G401.6 (cell line): ENCODE measurements around the gene FGGY.

Experiments
- FAIRE-seq: peaks from 2 replicates; lab custom pipeline; 2012; peaks lifted over from hg19 to GRCh38; lab: Jason Lieb, UNC

The FGGY gene

DNA sequence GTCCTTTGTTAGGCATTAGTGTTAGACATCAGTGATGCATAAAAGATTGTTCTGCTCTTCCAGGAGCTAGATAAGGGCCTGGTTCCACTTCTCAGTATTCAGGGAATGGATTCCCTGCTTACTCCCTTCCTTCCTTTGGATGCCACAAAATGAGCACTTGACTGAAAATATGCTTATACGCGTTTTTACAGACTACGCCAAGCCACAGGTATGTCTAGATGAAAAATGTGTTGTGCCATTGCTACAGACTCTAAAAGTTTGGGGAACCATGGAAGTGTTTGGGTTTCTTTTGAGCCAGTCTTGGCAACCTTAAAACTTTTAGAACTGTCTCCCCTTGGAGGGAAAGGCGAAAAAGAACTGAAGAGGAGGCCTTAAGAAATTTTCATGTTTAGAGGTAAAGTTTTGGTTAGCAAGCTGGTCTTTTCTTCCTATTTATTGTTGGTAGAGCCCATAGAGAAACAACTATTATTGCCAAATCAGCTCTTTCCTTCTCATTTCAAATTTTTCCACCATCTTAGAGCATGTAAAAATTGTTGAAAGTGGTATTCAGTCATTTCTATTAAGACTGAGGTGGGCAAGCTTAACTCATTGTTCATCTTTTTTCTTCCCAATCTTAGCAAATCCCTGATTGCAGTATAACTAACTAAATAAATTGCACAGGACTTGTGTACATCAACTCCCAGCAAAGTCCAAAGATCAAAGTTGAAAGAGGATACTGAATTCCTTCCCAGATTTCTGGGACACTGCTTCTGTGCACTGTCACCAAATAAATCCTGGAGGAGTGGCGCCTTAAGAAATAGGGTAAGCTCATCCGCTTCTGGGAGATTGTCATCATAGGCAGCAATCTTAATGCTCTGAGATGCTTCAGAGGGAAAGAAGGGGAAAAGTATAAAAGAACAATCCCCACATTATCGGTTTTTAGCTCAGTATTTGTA is 18.9 kb downstream of the FGGY start:
- FAIRE-seq = no peak

DNA sequence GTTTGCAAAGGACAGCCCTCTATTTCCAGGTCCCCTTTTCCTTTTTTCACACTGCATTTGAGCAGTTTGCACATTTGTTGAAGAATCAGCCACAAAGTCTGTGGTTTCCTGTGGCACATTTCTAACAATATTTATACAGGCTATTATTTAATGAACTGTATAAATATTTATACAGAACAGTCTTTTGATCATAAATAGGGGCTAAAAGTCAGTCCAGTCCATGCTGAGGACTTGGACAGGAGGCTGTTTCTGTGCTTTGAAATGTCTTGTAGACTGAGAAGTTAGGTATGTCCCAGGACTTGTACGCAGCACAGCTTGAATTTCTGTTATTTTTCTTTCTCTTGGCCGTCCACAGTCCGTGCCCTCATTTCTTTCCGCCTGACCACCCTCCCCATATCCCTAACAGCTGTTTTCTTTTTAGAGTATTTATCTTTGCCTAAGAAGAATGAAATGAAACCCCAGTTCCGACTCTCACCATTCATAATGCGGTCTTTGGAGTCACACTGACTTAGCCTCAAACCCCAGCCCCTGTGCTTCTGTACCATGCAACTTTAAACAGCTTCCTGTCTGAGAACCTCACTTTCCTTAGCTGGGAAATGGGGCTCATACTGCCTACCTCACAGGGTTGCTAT is 19.7 kb downstream of the FGGY start:
- no peak for FAIRE-seq

DNA sequence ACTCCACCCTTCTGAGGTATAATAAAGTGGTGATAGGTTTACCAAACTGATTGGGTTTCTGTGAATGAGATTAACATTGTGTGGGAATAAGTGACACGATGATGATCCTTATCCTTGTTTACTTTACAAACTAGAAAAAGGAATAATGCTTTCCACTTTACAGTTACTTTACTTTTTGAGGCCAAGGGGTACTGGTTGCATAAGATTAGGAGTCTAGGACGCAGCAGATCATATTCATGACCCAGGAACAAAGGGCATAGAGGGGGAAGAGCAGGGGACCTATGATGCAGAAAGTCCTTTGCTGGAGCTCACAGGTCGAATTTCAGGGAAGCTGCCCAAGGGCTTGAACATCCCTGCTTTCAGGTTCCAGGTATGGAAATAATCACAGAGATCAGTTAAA is 20.4 kb downstream of the FGGY start:
- FAIRE-seq = no peak

DNA sequence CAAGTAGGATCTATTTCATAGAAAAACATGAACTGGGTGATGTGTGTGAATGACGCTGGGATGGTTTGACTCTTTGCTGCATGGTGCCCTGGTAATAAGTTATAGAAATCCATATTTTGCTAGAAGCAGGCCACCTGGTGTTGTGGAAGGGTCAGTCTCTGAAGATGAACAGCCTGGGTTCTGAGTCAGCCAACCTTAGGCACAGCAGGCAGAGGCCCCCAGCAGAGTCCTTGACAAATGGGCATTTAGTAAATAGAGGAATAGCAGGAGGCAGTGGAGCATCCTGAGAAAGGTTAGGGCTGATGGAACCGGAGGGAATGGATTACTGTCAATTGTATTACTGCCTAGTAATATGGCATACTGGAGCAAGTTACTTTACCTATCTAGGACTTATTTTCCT is 20.9 kb downstream of the FGGY start:
- FAIRE-seq = no peak

DNA sequence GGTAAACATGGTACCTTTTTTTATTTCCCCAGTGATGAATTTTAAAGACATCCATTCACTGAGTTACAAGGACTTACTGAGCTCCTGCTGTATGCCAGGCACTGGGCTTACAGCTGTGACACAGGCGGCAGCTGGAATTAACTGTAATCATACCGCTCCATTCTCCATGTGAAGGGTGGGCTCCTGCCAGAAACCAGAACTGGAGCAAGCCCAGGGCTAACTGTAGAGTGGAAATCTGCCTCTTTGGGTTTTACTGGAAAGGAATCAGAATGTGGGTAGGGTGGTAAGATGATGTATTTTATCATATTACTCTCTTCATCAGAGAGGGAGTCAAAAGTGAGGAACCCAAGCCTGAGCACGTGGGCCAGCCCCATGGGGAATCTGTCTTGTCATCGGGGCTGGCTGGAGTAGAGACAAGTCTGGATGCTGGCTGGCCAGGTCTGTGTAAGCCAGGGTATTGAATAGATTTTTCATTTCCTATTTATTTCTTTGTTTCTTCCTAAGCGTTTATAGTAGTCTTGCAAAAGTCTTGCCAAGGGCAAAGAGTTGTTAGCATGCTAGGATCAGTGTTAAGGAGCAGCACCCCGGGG is 21.5 kb downstream of the FGGY start:
- FAIRE-seq = no peak

DNA sequence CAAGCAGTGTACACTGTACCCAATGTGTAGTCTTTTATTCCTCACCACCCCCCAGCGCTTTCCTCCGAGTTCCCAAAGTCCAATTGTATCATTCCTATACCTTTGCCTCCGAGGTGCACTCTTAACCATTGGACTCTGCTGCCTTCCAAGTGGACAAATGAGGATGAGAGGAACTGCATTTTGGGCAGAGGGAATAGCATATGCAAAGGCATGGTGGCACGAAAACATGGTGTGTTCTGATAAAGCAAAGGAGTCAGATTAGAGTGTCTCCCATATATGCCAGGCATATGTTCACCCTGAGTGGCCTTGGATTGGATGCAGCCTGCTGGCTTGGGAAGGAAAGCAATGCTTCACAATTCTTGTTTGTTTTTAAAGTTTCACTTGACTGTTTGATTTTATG is 25.5 kb downstream of the FGGY start:
- FAIRE-seq = no peak

DNA sequence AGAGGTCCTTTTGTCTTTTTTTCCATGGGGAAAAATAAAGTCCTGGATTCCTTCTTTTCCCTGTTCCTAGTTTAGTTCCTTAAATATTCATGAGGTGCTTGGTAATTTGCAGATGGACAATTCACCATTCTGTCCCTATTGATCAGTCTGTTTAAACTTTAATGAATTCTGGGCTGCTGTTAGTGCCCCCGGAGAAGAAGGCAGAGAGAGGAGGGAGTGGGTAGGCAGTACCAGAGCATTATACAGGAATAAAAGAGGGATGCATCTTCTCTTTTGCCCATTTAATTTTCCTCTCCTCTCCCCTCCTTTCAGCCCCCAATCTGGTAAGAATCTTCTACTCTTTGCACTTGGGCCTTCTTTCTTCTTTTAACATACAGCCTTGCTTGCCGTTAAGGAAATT is 25.9 kb downstream of the FGGY start:
- FAIRE-seq = no peak

DNA sequence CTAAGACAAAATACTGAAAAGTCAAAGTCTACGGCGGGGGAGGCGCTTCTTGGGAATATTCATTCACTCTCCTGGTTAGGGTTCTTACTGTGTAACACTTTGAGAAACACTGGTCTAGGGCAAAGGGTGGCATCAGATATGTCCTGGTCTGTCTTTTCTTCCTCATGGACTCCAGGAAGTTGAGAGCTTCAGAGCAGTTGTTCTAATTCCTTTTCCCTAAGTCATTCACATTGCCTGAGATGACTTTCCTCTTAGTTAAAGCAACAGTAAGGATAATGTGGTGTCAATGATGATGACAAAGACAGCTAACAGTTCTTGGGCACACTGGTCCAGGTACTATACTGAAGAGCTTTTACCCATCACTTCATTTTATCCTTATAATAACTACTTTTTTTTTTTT is 27.0 kb downstream of the FGGY start:
- no peak for FAIRE-seq

DNA sequence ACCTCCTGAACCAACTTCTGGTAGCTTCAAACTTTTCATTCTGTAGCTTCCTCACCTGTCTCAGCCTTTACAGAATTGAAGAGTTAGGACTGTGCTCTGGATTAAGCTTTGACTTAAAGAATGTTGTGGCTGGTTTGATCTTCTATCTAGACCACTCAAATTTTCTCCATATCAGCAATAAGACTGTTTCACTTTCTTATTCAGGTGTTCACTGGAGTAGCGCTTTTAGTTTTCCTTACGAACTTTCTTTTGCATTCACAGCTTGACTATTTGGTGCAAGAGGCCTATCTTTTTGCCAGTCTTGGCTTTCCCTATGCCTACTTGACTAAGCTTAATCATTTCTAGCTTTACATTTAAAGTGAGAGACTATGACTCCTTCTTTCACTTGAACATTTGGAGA is 31.5 kb downstream of the FGGY start:
- FAIRE-seq = no peak

DNA sequence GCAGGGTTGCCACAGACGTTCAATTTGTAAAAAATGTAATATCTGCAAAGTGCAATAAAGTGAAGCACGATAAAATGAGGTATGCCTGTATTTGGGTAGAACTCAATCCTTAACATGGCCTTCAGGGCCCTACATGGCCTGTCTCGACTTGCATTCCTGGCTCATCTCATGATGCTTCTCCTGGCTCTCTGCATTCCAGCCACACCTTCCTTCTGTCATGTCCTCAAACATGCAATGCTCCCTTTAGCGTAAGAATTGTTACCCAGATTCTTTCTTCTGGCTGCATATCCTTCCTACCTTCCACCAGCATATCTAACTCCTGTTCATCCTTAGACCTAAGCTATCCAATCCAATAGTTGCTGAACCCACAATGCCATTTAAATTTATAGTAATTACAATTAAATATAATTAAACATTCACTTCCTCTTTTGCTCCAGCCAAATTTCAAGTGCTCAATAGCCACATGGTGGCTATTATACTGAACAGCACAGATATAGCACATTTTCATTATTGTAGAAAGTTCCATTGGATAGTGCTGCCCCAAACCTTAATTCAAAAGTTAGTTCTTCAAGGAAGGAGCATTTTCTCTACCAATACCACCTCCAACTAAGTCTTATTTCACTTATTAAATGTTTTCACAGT is 32.6 kb downstream of the FGGY start:
- FAIRE-seq = no peak

DNA sequence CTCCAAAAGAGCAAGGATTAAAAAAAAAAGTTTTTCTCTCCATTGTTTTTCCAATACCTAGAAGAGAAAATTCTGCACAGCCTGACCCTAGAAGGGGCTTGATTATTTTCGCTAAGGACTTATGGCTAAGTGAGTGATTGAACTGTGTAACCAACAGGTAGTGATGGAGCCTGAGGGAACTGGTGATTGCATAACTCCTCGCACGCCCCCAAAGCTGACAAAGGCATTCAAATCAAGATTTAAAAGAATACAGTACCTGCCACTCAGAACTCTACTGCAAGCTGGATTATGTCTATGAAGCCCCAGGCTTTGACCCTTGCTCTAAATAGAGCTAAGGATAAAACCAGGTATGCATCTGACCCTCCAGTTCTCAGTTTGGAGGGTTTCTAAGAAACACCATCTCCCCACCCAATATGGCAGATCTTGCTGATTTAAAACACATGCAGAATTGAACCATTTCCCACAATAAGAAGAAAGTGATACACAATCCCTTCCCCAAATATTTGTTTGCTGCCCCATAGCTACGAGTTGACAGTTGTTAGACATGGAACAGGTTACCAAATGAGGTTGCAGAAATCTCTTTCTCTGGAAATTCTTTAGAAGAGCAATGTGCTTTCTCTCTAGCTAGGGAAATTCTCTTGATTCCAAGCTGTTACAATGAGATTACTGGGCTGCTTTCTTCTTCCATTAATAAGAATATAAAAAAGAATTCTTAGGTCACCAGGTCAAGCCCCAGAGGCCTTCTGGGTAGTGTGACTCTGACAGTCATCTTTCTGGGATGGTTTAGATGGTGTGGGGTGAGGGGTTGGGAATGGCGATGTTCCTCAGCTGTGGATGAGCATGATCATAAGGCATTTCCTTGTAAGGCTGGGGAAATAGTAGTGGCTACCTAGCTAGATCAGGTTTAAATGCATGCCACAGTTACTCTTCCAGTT is 35.1 kb downstream of the FGGY start:
- no peak for FAIRE-seq

DNA sequence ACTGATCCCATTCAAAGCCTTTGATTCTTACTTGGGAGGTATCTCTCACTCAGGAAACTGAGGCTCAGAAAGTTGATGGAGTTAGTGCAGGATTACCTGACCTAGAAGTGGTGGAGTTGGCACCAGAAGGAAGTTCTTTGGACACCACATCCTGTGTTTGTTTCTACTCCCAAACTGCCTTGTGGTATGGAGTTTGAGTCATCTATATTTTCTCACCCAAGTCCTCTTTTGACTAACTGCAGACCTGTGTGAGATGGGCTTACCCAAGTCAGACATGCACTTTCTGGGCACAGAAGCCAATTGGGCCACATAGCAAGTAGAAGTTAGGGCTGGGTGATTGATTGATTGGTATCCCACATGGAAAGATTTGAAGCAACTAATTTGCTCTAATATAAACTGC is 36.1 kb downstream of the FGGY start:
- no peak for FAIRE-seq

DNA sequence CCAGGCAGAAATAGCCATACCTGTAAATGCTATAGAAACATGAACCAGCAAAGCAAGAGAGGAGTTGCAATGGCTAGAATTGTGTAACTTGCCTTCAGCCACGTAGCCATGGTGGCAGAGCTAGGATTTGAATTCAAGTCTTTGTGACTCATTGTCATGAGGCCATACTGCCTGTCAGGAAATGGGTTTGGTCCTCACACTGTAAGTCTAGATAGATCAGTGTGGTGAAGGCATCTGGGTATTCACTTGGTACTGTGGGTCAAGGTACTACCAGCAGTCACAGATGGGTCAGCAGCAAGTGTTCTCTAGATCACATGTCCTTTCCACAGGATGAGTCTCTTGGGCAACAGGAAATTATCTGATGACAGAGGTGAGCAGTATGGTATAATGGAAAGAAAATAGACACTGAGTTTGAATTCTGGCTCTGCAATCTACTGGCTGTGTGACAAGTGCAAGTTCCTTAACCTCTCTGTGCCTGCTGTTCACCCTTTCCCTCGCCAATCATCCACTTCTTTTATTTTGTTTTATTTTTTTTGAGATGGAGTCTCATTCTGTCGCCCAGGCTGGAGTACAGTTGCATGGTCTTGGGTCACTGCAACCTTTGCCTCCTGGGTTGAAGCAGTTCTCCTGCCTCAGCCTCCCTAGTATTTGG is 36.9 kb downstream of the FGGY start:
- FAIRE-seq = no peak

DNA sequence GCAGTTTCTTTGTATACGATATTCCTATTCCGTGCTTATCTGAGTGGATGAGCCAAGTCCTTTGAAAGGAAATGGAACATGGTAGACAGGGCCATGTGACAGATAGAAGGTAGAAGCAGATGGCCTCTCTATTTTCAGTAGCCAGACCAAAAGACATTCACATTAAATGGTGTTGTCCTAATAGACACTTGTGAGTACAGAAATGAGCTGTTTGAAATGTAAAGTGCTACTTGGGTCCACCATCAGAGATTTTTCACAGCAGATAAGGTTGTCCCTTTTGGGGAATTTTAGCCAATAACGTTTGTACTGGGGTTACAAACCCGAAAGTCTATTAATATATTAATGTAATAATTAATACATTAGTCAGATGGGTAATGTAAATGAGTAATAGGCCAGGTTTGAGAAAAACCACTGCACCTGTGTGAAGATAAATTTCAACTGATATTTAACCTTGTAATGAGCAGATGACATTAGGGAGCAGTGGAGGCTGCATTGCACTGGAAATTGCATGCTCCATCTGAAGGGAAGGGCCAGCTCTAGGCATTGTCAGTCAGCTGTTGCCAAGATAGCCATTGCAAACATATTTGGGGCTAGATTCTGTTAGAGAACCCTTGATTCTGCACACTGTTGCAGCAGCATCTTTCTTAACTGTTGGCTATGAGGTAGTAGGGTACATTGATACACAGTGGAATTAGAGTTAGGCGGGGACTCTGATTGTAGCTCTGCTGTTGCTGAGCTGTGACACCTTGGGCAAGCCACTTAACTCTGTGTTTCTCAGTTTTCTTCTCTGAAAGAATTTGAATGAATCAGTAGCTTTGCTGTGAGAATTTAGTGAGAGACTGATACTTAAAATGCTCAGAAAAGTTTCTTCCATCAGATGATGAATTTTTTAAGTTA is 43.8 kb downstream of the FGGY start:
- no peak for FAIRE-seq

DNA sequence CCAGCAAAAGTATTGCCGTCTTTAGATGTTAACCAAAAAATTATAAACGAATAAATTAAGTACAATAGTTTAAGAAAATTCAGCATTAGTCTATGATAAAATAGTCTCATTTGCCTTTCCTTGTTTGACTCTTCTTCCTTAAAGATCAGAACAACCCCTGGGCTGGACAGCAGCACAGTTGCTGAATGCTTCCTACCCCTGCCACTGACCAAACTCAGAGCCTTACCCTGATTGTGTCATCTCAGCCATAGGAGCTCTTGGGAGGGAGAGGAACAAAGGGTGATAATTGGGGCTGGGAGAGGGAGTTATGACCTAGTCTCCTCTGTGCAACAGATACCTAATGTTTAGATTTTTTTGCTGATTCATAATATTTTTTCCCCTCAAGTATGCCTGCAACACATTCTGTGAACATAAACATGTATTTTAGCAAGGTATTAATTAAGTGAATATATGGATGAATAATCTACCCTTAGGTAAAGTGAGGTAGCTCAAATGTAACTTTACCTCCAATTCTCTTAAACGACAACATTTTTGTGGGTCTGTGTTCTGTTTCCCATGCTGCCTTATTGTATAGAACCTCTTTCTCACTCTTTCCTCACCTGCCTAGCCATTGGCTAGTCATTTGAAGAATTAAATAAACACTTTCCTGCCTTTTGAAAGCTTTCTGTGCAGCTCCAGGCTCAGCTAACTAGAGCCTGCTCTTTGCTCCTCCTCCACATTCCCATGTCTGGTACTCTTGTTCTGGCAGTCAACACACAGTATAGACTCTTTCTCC is 46.1 kb downstream of the FGGY start:
- FAIRE-seq = no peak

DNA sequence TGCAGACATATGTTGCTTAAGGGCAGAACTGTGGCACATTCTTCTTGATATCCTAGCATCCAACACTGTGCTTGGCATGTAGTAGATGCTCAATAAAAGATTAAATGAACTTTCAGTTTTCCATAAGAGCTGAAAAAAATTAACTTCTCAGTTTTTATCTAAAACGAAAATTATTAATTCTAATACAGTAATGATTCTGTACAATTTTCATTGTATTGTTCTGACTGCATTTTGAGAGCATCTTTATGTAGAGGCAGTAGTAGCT is 46.6 kb downstream of the FGGY start:
- FAIRE-seq = no peak

DNA sequence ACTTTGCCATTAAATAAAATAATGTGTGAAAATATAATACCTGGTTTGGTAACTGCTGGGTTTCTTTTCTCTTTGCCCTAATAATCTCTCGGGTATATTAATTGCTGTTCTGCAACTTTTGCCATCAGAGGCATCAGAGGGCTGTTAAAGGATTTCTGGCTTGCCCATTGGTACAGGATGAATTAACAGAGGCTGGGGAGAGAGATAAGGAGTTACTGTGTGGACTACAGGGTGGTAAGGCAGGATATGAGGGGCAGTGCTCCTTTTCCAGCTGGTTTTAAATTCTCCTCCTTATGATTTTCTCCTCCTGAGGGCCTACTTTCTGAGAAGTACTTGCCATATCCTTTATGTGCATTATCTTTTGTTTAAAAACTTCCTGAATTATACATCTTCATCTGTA is 48.3 kb downstream of the FGGY start:
- FAIRE-seq = no peak

DNA sequence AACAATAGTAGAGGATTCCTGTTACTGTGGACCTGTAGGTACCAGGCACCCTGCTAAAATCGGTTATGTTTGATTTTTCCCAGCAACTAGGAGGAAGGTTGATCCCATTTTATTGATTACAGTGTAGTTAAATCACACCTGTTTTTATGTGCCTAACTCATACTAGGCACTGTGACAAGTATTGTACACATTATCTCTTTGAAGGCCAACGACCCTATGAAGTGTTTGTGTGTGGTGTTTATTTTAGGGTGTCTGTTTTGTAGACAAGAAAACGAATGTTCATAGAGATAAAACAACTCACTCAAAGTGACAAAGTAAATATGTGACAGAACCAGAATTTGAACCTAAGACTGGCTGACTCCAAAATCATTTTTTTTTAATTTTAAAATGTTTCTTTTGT is 49.5 kb downstream of the FGGY start:
- FAIRE-seq = no peak

DNA sequence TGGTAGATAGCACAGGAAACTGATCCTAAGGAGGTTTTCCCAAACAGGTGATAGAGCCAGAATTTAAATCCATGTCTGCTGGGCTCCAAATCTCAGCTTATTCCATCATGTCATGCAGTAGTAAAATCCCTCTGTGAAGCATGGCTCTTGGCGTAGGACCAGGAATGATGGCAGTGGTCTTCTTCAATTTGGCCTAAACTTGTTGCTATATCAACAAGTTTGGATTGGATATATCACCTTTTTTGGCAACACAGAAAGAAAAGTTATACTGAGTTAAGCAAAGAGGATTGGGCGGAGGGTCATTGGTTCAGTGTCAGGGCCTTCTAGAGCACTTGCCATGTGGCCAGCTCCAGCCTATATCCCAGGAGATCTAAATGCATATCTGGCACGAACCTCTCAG is 52.2 kb downstream of the FGGY start:
- FAIRE-seq = no peak

DNA sequence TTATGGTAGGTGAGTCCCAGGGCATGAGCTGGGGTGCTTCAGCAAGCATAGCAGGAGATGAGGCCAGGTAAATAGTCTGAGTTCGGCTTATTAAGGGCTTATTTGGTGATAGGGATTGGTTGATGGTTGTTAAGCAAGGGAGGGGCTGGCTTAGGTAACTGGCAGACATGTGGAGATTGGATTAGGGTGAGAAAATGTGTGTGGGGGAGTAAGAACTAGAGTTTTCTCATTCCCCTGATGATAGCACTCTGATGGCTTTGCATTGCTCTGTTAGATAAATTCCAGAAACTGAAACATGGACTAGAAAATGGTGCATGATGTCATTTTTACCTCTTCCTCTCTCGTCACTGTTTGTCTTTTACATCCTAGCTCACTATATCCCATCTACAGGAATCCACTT is 53.6 kb downstream of the FGGY start:
- FAIRE-seq = no peak
